ENCODE results near the gene TMED10. TPM values are rescaled to one million over a fixed set of nuclear protein-coding genes. Genes with fewer than 3 reads are reported as not detected.

TMED10 gene
- total RNA-seq, 1 experiment from 2014 or later, result 709 TPM

DNA sequence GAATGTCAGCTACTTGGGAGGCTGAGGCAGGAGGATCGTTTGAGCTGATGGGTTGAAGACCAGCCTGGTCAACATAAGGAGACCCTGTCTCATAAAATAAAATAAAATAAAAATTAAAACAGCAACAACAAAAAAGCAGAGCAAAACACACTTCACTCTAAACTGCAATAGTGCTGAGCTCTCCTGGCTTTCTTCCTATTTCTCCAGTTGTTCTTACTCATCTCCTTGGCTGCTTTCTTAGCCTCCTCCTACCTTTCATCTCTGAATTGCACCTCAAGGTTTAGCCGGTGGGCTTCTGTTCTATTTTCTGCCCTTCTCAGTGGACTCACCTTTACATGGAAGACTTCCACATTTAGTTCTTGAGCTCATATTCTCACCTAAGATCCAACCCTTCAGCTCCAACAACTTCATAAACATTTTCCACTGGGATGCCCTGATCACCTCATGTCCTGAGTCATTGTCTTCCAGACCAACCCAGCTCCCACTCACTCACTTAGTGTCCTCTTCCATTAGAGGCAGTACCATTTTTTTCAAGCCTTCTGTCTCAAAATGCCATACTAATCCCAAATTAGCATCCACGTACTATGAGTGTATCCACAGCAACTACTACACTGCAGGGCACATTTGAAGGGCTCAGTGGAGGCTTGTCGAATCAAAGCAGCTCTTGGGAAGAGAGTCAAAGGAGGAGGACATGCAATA lies 41.2 kb upstream of the TMED10 start:
- ChIA-PET CTCF (interaction anchor here (0.6 kb wide), 1 partner anchor 57 kb away, joined by 3 read pairs; no protein-coding TSS in a partner anchor), POLR2A (ENCODE audit: unreplicated experiment) (interaction anchor here (0.5 to 0.6 kb wide), 2 partner anchors 56 to 86 kb away, joined by 7 to 44 read pairs; no protein-coding TSS in a partner anchor)
- no peak overlapping the region for H2AFZ ChIP-seq

GRCh38 chr14:75216427-75217006 lies 40.1 kb upstream of the TMED10 start:
- no peak for DNase-seq
- no peaks in the 10 kb centered on the region for H3K79me2 ChIP-seq (ENCODE audit: low read depth)
- no peaks in the 10 kb centered on the region for H4K20me1 ChIP-seq (ENCODE audit: insufficient read depth)
- H3K4me2 ChIP-seq, result no peak overlapping the region
- H3K9me2 ChIP-seq (ENCODE audit: insufficient read depth), result no peaks in the 10 kb centered on the region
- no peaks in the 10 kb centered on the region for H3K27me3 ChIP-seq (ENCODE audit: insufficient read depth, low read depth)
- no peak overlapping the region for H2AFZ ChIP-seq
- intact Hi-C loops (cut with micrococcal nuclease; ENCODE audit: unreplicated experiment), result no loop called here
- no peaks in the 10 kb centered on the region for H3K9me3 ChIP-seq (ENCODE audit: insufficient read depth, low read depth)
- no peak overlapping the region for H3K27ac ChIP-seq
- no peaks in the 10 kb centered on the region; the same call in 1 of the 2 replicates for H3F3A ChIP-seq (ENCODE audit: insufficient read depth, low read depth)
- peaks cover 6% of the 10 kb centered on the region for H3K4me1 ChIP-seq (replicated peaks; ENCODE audit: insufficient read depth)
- no TSS peak for BruUV-seq (replicated peaks)
- ChIA-PET POLR2A (ENCODE audit: unreplicated experiment) (interaction anchor here (0.7 kb wide), 1 partner anchor 33 kb away, joined by 4 read pairs; no protein-coding TSS in a partner anchor), CTCF (no interaction called here)
- TF ChIP-seq EZH2 (IDR thresholded peaks at IDR 0.05; ENCODE audit: low read depth), result no peak
- TF ChIP-seq CTCF (conservative IDR thresholded peaks at IDR 0.05), result no peak
- no peak overlapping the region for H3K4me3 ChIP-seq
- H3K36me3 ChIP-seq (ENCODE audit: low read depth), result no peaks in the 10 kb centered on the region

More for the DNA sequence above, 41.2 kb upstream of the TMED10 start:
- no peaks in the 10 kb centered on the region for H3K9me3 ChIP-seq (ENCODE audit: insufficient read depth, low read depth)
- no peak overlapping the region for H3K4me2 ChIP-seq
- H3K79me2 ChIP-seq (ENCODE audit: low read depth), result no peaks in the 10 kb centered on the region
- intact Hi-C loops (cut with micrococcal nuclease; ENCODE audit: unreplicated experiment), result no loop called here
- no peaks in the 10 kb centered on the region for H3K27me3 ChIP-seq (ENCODE audit: insufficient read depth, low read depth)
- no peaks in the 10 kb centered on the region for H3K9me2 ChIP-seq (ENCODE audit: insufficient read depth)
- no peak overlapping the region for H3K4me3 ChIP-seq
- BruUV-seq (replicated peaks), result no TSS peak
- TF ChIP-seq CTCF (conservative IDR thresholded peaks at IDR 0.05) (no peak), EZH2 (IDR thresholded peaks at IDR 0.05; ENCODE audit: low read depth) (no peak)
- H3K36me3 ChIP-seq (ENCODE audit: low read depth), result no peaks in the 10 kb centered on the region
- DNase-seq, result no peak
- no peaks in the 10 kb centered on the region for H4K20me1 ChIP-seq (ENCODE audit: insufficient read depth)
- H3F3A ChIP-seq (ENCODE audit: insufficient read depth, low read depth), result no peaks in the 10 kb centered on the region; the same call in 1 of the 2 replicates
- no peak overlapping the region for H3K27ac ChIP-seq
- H3K4me1 ChIP-seq (replicated peaks; ENCODE audit: insufficient read depth), result peaks cover 17% of the 10 kb centered on the region

GRCh38 chr14:75215520-75215919 lies 39.1 kb upstream of the TMED10 start:
- DNase-seq, result no peak

More at GRCh38 chr14:75215520-75215919, 39.1 kb upstream of the TMED10 start:
- peaks cover 4% of the 10 kb centered on the region; the same call in 1 of the 2 replicates for H3F3A ChIP-seq (ENCODE audit: insufficient read depth, low read depth)
- no peak overlapping the region for H3K4me3 ChIP-seq
- no peaks in the 10 kb centered on the region for H3K79me2 ChIP-seq (ENCODE audit: low read depth)
- no peaks in the 10 kb centered on the region for H3K4me1 ChIP-seq (replicated peaks; ENCODE audit: insufficient read depth)
- no peaks in the 10 kb centered on the region for H3K9me3 ChIP-seq (ENCODE audit: insufficient read depth, low read depth)
- no peak for TF ChIP-seq EZH2 (IDR thresholded peaks at IDR 0.05; ENCODE audit: low read depth)
- no peak for TF ChIP-seq CTCF (conservative IDR thresholded peaks at IDR 0.05)
- POLR2A ChIA-PET (ENCODE audit: unreplicated experiment), result interaction anchor here (0.6 kb wide), 1 partner anchor 24 kb away, joined by 7 read pairs; no protein-coding TSS in a partner anchor
- H3K36me3 ChIP-seq (ENCODE audit: low read depth), result no peaks in the 10 kb centered on the region
- no TSS peak for BruUV-seq (replicated peaks)
- no peaks in the 10 kb centered on the region for H3K27me3 ChIP-seq (ENCODE audit: insufficient read depth, low read depth)
- intact Hi-C loops (cut with micrococcal nuclease; ENCODE audit: unreplicated experiment), result no loop called here
- no peak overlapping the region for H3K4me2 ChIP-seq
- no peaks in the 10 kb centered on the region for H4K20me1 ChIP-seq (ENCODE audit: insufficient read depth)
- CTCF ChIA-PET, result interaction anchor here (0.5 kb wide), 1 partner anchor 12 kb away, joined by 11 read pairs; no protein-coding TSS in a partner anchor
- no peak overlapping the region for H2AFZ ChIP-seq
- H3K9me2 ChIP-seq (ENCODE audit: insufficient read depth), result no peaks in the 10 kb centered on the region
- no peak overlapping the region for H3K27ac ChIP-seq

All from PC-9 (cell line).